ENCODE measurements around the gene POU2AF1. TPM values are rescaled to one million over a fixed set of nuclear protein-coding genes. Genes with fewer than 3 reads are reported as not detected.

Gene POU2AF1
- total RNA-seq, 6 donors from 2014 or later: 1.3 to 42.1 (median 4.0) TPM

DNA sequence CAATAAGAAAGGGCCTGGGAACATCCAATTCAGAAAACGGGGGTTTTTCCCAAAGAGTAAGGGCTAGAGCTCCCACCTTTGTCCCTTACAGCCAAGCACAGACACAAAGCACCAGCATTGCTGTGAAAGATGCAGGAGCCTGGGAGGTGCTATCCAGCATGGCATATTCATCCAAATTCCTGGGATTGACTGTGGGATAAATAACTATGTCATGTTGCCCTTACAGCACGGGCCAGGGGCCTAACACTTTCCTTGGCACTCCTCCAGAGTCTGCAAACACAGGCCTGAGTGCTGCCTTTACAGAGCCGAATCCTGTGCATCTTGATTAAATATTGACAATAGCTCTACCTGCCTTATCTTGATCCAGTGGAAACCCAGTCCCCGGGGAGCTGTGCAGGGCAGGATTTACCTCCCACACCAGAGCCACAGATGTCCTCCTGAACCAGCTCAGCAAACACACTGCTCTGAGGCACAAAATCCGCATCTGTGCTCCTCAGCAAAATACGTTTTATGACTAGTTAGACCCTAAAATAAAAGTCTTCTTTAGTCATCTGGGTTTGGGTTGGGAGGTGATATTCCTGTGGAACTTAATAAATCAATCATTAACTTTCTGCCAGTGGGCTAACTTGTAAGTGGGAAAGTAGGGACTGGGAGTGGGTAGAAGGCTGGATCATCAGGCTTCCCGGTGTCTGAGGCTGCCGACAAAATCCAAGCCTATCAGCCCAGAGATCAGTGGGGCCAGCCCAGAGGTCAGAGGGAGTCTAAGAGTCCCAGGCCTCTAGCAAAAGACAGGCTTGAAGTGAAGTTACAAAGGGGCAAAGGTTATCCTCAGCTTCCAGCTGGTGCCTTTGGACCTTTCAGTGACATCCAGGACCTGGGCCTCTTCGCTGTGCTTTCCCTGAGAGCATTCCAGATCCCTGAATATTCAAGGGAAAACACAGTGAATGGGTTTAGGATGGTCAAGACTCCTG, 44.3 kb downstream of the POU2AF1 start:
- Histone ChIP-seq H3K36me3 (no peaks in the 10 kb centered on the region), H3K4me1 (peaks cover 4 to 21% (median 9%) of the 10 kb centered on the region in 4 donors), H3K27me3 (no peaks in the 10 kb centered on the region), H3K9me3 (no peaks in the 10 kb centered on the region), H3K27ac (peak overlapping the region in 2 of 4 donors; percentile 4 to 7), H3K4me3 (no peak overlapping the region)
- TF ChIP-seq POLR2A (IDR thresholded peaks at IDR 0.05) (no peak), POLR2AphosphoS5 (IDR thresholded peaks at IDR 0.05) (no peak), EP300 (IDR thresholded peaks at IDR 0.05) (no peak)
- TF ChIP-seq, protein P1, sequence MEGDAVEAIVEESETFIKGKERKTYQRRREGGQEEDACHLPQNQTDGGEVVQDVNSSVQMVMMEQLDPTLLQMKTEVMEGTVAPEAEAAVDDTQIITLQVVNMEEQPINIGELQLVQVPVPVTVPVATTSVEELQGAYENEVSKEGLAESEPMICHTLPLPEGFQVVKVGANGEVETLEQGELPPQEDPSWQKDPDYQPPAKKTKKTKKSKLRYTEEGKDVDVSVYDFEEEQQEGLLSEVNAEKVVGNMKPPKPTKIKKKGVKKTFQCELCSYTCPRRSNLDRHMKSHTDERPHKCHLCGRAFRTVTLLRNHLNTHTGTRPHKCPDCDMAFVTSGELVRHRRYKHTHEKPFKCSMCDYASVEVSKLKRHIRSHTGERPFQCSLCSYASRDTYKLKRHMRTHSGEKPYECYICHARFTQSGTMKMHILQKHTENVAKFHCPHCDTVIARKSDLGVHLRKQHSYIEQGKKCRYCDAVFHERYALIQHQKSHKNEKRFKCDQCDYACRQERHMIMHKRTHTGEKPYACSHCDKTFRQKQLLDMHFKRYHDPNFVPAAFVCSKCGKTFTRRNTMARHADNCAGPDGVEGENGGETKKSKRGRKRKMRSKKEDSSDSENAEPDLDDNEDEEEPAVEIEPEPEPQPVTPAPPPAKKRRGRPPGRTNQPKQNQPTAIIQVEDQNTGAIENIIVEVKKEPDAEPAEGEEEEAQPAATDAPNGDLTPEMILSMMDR (IDR thresholded peaks at IDR 0.05): no peak
- ATAC-seq (ENCODE audit: low FRiP score in 2 of 2) (peak in 1 of 2 donors; percentile 34), DNase-seq (peak in 1 of 2 donors; percentile 42)
- 54 to 60% methylated on average over 7 to 9 of the region's 9 CpGs for WGBS, 2 donors

DNA sequence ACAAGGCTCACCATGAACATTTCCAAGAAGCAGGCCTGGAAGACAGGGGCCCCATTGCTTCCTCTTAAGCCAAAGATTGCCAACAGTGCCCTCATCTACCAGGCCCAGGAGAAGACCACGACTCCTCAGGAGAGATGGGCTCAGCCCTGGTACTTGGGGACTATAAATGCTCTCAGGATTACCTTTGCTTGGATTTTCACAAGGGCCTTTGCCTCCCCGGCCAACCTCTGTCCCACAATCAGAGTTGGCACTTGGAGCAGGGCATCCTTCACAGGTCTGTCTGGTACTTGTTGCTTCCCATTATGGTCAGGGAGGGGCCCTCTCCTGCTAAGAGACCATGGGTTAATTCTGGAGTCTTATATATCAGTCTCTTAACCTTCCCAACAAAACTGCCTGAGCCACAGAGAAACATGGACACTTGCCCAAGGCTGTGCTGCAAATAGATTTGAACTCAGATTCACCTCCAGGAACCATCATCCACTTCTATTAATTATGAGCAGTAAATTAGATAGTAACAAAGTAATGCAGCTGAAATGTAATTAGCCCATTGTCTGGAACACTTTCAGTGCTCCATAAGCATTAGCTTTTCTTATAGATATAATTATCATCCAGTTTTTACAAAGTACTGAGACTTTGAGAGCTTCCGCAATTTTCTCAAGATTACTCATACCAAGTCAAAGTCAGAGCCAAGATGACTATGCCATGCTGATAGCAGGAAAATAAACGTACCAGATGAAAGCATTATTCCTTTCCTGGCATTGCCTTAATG, 47.2 kb downstream of the POU2AF1 start:
- TF ChIP-seq EP300 (IDR thresholded peaks at IDR 0.05) (no peak), POLR2A (IDR thresholded peaks at IDR 0.05) (no peak), POLR2AphosphoS5 (IDR thresholded peaks at IDR 0.05) (no peak)
- TF ChIP-seq, protein P1 (IDR thresholded peaks at IDR 0.05): no peak
- Histone ChIP-seq H3K9me3 (no peaks in the 10 kb centered on the region), H3K4me1 (peaks cover 4 to 35% (median 13%) of the 10 kb centered on the region in 4 donors), H3K4me3 (no peak overlapping the region), H3K27me3 (no peaks in the 10 kb centered on the region), H3K27ac (peak overlapping the region in 1 of 4 donors; percentile 31), H3K36me3 (no peaks in the 10 kb centered on the region)
- 72 to 82% methylated on average over 3 to 4 of the region's 4 CpGs for WGBS, 2 donors
- DNase-seq: no peak
- ATAC-seq (ENCODE audit: low FRiP score in 2 of 2): no peak

DNA sequence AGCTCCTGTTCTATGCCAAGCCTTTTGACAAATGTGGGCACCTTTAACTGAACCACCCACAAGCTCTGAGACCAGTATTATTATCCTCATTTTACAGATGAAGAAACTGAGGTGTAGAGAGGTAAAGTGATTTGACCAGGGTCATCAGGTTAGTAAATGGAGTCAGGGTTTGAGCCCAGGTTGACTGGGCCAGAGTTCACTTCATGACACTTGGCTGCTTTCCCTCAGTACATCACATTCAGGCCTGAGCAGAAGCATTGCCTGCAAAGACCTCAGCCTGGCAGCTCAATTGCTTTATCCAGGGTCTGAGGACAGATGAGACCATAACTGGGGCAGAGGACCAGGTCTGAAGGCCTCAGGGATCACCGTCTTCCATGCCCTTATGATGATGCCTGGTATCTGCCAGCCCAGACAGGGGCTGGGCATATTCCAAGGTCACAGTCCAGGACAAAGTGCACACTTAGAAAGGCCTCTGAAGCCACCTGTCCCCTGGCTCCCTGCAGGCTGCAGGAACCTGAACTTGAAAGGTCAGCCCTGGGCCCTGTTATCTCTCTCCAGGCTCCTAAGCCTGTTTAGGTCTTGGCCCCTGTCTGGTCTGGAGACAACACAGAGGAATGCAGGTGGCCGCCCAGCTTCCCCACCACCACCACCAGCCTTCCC, 48.7 kb downstream of the POU2AF1 start:
- DNase-seq (no peak), ATAC-seq (ENCODE audit: low FRiP score in 2 of 2) (no peak)
- H3K36me3 ChIP-seq: no peaks in the 10 kb centered on the region
- H3K27ac ChIP-seq: no peak overlapping the region
- no peak overlapping the region for H3K4me3 ChIP-seq
- TF ChIP-seq, protein P1 (IDR thresholded peaks at IDR 0.05): no peak
- no peak for TF ChIP-seq POLR2AphosphoS5 (IDR thresholded peaks at IDR 0.05)
- no peak for TF ChIP-seq POLR2A (IDR thresholded peaks at IDR 0.05)
- no peak for TF ChIP-seq EP300 (IDR thresholded peaks at IDR 0.05)
- WGBS, 2 donors: 89 to 94% methylated on average over 1 to 2 of the region's 2 CpGs
- no peaks in the 10 kb centered on the region for H3K27me3 ChIP-seq
- H3K9me3 ChIP-seq: no peaks in the 10 kb centered on the region
- peaks cover 4 to 31% (median 9%) of the 10 kb centered on the region in 4 donors for H3K4me1 ChIP-seq

DNA sequence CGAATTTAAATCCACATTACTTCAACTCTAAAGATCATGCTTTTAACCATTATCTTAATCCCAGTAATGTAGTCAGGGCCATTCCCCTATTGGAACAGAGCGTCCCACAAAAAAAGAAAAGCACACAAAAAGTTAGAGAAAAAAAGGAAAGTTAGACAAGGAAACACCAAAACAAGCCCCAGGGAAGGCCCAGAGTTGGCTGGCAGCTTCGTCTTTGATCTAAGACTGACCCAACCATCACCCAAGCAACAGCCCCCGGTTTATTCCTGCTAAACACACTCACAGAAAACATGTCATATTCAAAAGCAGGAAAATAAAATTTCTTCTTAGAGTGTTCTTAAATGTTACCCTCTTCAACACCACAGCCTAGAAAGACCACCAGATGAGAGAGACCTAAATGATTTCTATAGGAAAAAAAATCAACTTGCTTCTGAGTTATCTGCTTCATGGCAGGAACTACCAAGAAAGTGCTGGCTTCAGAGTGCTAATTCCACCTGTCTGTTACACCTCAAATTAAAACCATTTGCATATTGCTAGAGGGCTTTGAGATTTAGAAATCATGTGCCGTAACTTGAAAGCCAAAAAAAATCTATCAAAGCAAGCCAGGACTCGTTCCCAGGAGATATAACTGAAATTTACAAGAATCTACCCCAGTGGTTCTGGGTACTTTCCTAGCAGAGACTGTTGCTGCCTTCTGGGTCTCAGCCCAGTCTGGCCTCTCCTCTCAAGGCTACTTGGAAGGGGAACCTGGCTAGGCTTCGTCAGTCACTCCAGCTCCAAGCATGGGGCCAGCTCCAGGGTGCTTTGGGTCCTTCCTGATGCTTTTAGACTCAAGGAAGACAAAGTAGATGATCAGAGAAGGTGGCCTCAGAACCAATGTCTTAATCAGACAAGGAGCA, 49.5 kb downstream of the POU2AF1 start:
- Histone ChIP-seq H3K9me3 (no peaks in the 10 kb centered on the region), H3K27ac (peak overlapping the region in 1 of 4 donors; percentile 23), H3K36me3 (no peaks in the 10 kb centered on the region), H3K4me1 (peaks cover 0 to 24% (median 5%) of the 10 kb centered on the region in 4 donors), H3K27me3 (no peaks in the 10 kb centered on the region), H3K4me3 (no peak overlapping the region)
- peak in 1 of 2 donors; percentile 65 for DNase-seq
- no peak for TF ChIP-seq POLR2A (IDR thresholded peaks at IDR 0.05)
- no peak for TF ChIP-seq POLR2AphosphoS5 (IDR thresholded peaks at IDR 0.05)
- no peak for TF ChIP-seq EP300 (IDR thresholded peaks at IDR 0.05)
- TF ChIP-seq, protein P1 (IDR thresholded peaks at IDR 0.05): no peak
- ATAC-seq (ENCODE audit: low FRiP score in 2 of 2): peak in 1 of 2 donors; percentile 51
- 71 to 73% methylated on average over 7 of the region's 7 CpGs for WGBS, 2 donors
